OCI-LY7 (cell line): ENCODE measurements around the gene OPRPN.

Source experiments
- CTCF ChIP-seq: fragments of 200-600 bp; sonication (generic); conservative IDR thresholded peaks from 2 replicates; pipeline ENCODE4 v1.5.1; 2014; ENCODE audit warnings: mild to moderate bottlenecking, antibody characterized with exemption, low read length, moderate library complexity, mixed read lengths
- EZH2phosphoT487 ChIP-seq: fragments of 200-600 bp; sonication (generic); IDR thresholded peaks from 2 replicates; pipeline ENCODE4 v1.6.1; 2018; ENCODE audit warnings: low read depth, borderline replicate concordance, mild to moderate bottlenecking, mixed run types, antibody characterized with exemption, low read length, moderate library complexity, mixed read lengths

- TF ChIP-seq CTCF: no peak
- no peak for TF ChIP-seq EZH2phosphoT487
Observed at GRCh38 chr4:70405765-70406164, 8.0 kb downstream of the OPRPN start.
